Endothelial cell of umbilical vein (primary cell): Measurements from ENCODE around the gene COX8C. TPM values are rescaled to one million over a fixed set of nuclear protein-coding genes. Genes with fewer than 3 reads are reported as not detected.

Source experiments
- BruUV-seq: library from RNA; stranded (reverse); fragments of 400-500 nt; replicated peaks from 2 replicates; lab custom pipeline; 2021; lab: Mats Ljungman, UMichigan
- CTCF ChIA-PET: fragments of 300-600, 350-600 bp; sonication (Branson Sonifier 250); formaldehyde crosslinking; loops from one replicate; lab custom pipeline; 2021; ENCODE audit warnings: antibody characterized with exemption, inconsistent platforms; lab: Charles Lee
- POLR2A ChIA-PET: fragments of 300-600, 350-600 bp; sonication (Branson Sonifier 250); formaldehyde crosslinking; loops from one replicate; lab custom pipeline; 2021; ENCODE audit warnings: antibody characterized with exemption, inconsistent platforms; lab: Charles Lee
- DNase-seq: peaks from one replicate; pipeline ENCODE4 v3.0.0-alpha.2; 2011; ENCODE audit warnings: low read depth, low spot score
- FAIRE-seq: peaks from 2 replicates; lab custom pipeline; 2011; peaks lifted over from hg19 to GRCh38; lab: Jason Lieb, UNC
- H2AFZ ChIP-seq: 2 replicates; pipeline ENCODE4 v1.6.0; 2012; ENCODE audit warnings: low read depth, low read length, control low read depth, inconsistent platforms
- H3K27ac ChIP-seq: 2 replicates; pipeline ENCODE4 v1.5.1; 2011; ENCODE audit warnings: low read depth, mild to moderate bottlenecking, control low read depth, low read length, moderate library complexity; ENCODE audit not compliant: insufficient read depth
- H3K27me3 ChIP-seq, 2 experiments: 2 replicates each; pipeline versions ENCODE4 v1.6.0 to v1.6.1; 2011; ENCODE audit warnings: low read length in 2 of 2, mixed read lengths in 1 of 2; ENCODE audit not compliant: control insufficient read depth in 2 of 2, insufficient read depth in 2 of 2
- H3K36me3 ChIP-seq, 2 experiments: 2 replicates in 1 of 2; 3 replicates in 1 of 2; pipeline ENCODE4 v1.5.1; 2011; ENCODE audit warnings: low read length in 2 of 2, mild to moderate bottlenecking in 1 of 2, moderate library complexity in 1 of 2; ENCODE audit not compliant: control insufficient read depth in 2 of 2, insufficient read depth in 2 of 2; ENCODE audit errors: extremely low read depth in 1 of 2
- H3K4me1 ChIP-seq: 3 replicates; pipeline ENCODE4 v1.5.1; 2011; ENCODE audit warnings: mild to moderate bottlenecking, low read length; ENCODE audit not compliant: control insufficient read depth, insufficient read depth; ENCODE audit errors: extremely low read depth
- H3K4me2 ChIP-seq: 2 replicates; pipeline ENCODE4 v1.6.1; 2011; ENCODE audit warnings: low read length, control low read depth, mixed read lengths; ENCODE audit not compliant: insufficient read depth
- H3K4me3 ChIP-seq, 3 experiments: fragments of 200-600 bp in 1 of 3; sonication (generic), shearing (Covaris generic) in 1 of 3; replicated peaks in 1 of 3; 2 replicates each; pipeline ENCODE4 v1.5.1; 2011 to 2016; ENCODE audit warnings: control low read depth in 3 of 3, low read length in 3 of 3, mild to moderate bottlenecking in 2 of 3, inconsistent platforms in 1 of 3, low read depth in 1 of 3, moderate library complexity in 1 of 3; ENCODE audit not compliant: insufficient read depth in 1 of 3
- H3K79me2 ChIP-seq: 2 replicates; pipeline ENCODE4 v1.6.0; 2012; ENCODE audit warnings: low read length, inconsistent platforms; ENCODE audit not compliant: control insufficient read depth, insufficient read depth
- H3K9ac ChIP-seq: replicated peaks from 2 replicates; pipeline ENCODE3; 2011; ENCODE audit warnings: low read length, control low read depth; ENCODE audit not compliant: insufficient read depth; ENCODE audit errors: extremely low read depth
- H3K9me1 ChIP-seq: replicated peaks from 3 replicates; pipeline ENCODE4 v1.6.0; 2011; ENCODE audit warnings: mild to moderate bottlenecking, low read length; ENCODE audit not compliant: control insufficient read depth, insufficient read depth; ENCODE audit errors: extremely low read depth
- H3K9me3 ChIP-seq: replicated peaks from 2 replicates; pipeline ENCODE4 v1.5.1; 2012; ENCODE audit warnings: low read length, inconsistent platforms; ENCODE audit not compliant: control insufficient read depth, insufficient read depth
- H4K20me1 ChIP-seq: replicated peaks from 2 replicates; pipeline ENCODE3; 2011; ENCODE audit warnings: mild to moderate bottlenecking, low read length; ENCODE audit not compliant: control insufficient read depth, insufficient read depth; ENCODE audit errors: extremely low read depth
- CTCF ChIP-seq, 2 donors: IDR thresholded peaks; 1 replicate in 1 of 2; 2 replicates in 1 of 2; pipeline ENCODE4 v1.5.1; 2011; ENCODE audit warnings: low read length in 2 of 2, mild to moderate bottlenecking in 2 of 2, moderate library complexity in 2 of 2, control low read depth in 1 of 2, inconsistent platforms in 1 of 2, low read depth in 1 of 2; ENCODE audit not compliant: insufficient read depth in 1 of 2; ENCODE audit errors: extremely low read depth in 1 of 2
- JUN ChIP-seq: IDR thresholded peaks from 2 replicates; pipeline ENCODE4 v1.6.1; 2011; ENCODE audit warnings: borderline replicate concordance, low read depth; ENCODE audit not compliant: insufficient read length, insufficient read depth
- MYC ChIP-seq: IDR thresholded peaks from one replicate; pipeline ENCODE4 v1.6.1; 2011; ENCODE audit warnings: mild to moderate bottlenecking, low read depth, low read length
- POLR2AphosphoS5 ChIP-seq: IDR thresholded peaks from 2 replicates; pipeline ENCODE4 v1.6.1; 2012; ENCODE audit warnings: low read depth, mild to moderate bottlenecking, control low read depth, low read length, moderate library complexity; ENCODE audit not compliant: insufficient read depth
- dilution Hi-C: fragments of 300-500 bp; cut with MboI; formaldehyde crosslinking; loops from one replicate; pipeline ENCODE4 v1.15.0; 2019; ENCODE audit warnings: low sequenced_read_pairs; ENCODE audit not compliant: extremely low pct_ligation_motif_present
- intact Hi-C: fragments of 100-400 bp; cut with micrococcal nuclease; formaldehyde crosslinking; loops from one replicate; pipeline ENCODE4 v1.10.0; 2022
- polyA plus RNA-seq, 4 experiments: library from polyadenylated mRNA; depleted of rRNA in 3 of 4; stranded (reverse) in 3 of 4; unstranded in 1 of 4; fragments of >200 nt; gene quantifications; 2 replicates each; pipeline versions ENCODE4 v1.2.1 to v1.2.3, GENCODE V29; 2011 to 2012; ENCODE audit warnings: missing spikeins in 1 of 4
- total RNA-seq: library from RNA; stranded (reverse); gene quantifications from 2 replicates; pipeline ENCODE4 v1.2.3, GENCODE V29; 2021

The COX8C gene
- total and polyA plus RNA-seq, 2 donors (not counting 3 experiments of a cell fraction or from before 2014, with no cell fraction given) = not detected

- dilution Hi-C loops (no loop called here), intact Hi-C loops (no loop called here)
- no peak overlapping the region for H3K9ac ChIP-seq
- TF ChIP-seq JUN (no peak), MYC (no peak), CTCF (IDR thresholded peaks at IDR 0.05; ENCODE audit: extremely low read depth in 1 of 2, insufficient read depth in 1 of 2, low read depth in 1 of 2, low read length in 2 of 2) (no peak)
- POLR2A ChIA-PET = no interaction called here
- no peak overlapping the region for H3K4me2 ChIP-seq
- no peak for DNase-seq
- no peak for FAIRE-seq
- BruUV-seq = no TSS peak
- H3K4me1 ChIP-seq = peaks cover 39% of the 10 kb centered on the region
- H3K4me3 ChIP-seq = no peak overlapping the region
- H2AFZ ChIP-seq = no peak overlapping the region
- no peaks in the 10 kb centered on the region for H3K9me1 ChIP-seq
- peaks cover 84% of the 10 kb centered on the region for H3K79me2 ChIP-seq
- H3K27ac ChIP-seq = no peak overlapping the region
- H3K9me3 ChIP-seq = no peaks in the 10 kb centered on the region
- H3K36me3 ChIP-seq = no peaks in the 10 kb centered on the region
- CTCF ChIA-PET = interaction anchor here (1.0 kb wide), 1 partner anchor 29 kb away, joined by 3 read pairs; no protein-coding TSS in a partner anchor
- no peaks in the 10 kb centered on the region for H3K27me3 ChIP-seq
- H4K20me1 ChIP-seq = peaks cover 25% of the 10 kb centered on the region
Measured at GRCh38 chr14:93315575-93315974, 31.4 kb upstream of the COX8C start.

- Histone ChIP-seq H4K20me1 (peaks cover 19% of the 10 kb centered on the region), H3K36me3 (no peaks in the 10 kb centered on the region), H3K4me1 (peaks cover 34% of the 10 kb centered on the region), H3K9me1 (no peaks in the 10 kb centered on the region), H3K4me3 (no peak overlapping the region), H3K79me2 (peaks cover 87% of the 10 kb centered on the region), H3K27ac (no peak overlapping the region), H2AFZ (no peak overlapping the region), H3K4me2 (no peak overlapping the region), H3K9ac (no peak overlapping the region), H3K27me3 (no peaks in the 10 kb centered on the region), H3K9me3 (no peaks in the 10 kb centered on the region)
- DNase-seq (no peak), FAIRE-seq (no peak)
- CTCF ChIA-PET = interaction anchor here (0.6 to 1.8 kb wide), 2 partner anchors 17 to 72 kb away, joined by 3 to 7 read pairs; no protein-coding TSS in a partner anchor
- no peak for TF ChIP-seq POLR2AphosphoS5
- POLR2A ChIA-PET = interaction anchor here (1.3 kb wide), 1 partner anchor 15 kb away, joined by 3 read pairs; no protein-coding TSS in a partner anchor
- dilution Hi-C loops (no loop called here), intact Hi-C loops (no loop called here)
- BruUV-seq = no TSS peak
Measured at GRCh38 chr14:93316716-93317115, 30.3 kb upstream of the COX8C start.
